Measurements from ENCODE around the gene PXMP4.

Gene PXMP4

DNA sequence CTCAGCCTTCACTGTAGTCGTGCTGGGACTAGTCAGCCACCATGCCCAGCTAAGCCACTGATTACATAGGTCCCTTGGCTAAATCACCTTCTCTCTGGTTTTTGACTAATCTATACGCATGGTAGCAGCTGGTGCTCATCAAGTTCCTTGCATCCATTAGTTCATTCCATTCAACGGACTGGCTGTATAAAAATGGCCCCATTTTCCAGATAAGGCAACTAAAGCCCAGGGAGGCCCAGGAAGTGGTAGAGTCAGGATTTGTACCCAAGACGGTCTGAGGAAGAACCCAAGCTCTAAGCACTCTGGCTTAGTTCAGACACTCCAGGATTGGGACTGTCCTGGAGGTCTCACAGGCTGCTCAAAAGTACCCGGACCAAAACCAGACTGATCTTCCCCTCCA lies 38.8 kb downstream of the PXMP4 start:
- no peak for DNase-seq

DNA sequence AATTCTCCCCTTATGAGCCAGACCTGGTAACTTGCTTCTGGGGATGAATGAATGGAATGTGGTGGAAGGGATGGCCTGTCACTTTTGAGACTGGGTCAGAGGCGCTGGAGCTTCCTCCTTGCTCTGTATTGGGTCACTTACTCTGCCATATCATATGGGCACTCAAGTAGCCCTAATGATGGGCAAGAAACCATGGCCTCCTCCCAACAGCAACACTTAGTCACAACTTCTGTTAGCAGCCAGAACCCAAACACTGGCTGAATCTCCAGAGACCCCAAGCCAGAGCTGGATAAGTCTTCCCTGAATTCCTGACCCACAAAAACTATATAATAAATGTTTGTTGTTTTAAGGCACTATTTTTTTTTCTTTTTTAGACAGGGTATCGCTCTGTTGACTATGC lies 39.4 kb downstream of the PXMP4 start:
- no peak for DNase-seq

DNA sequence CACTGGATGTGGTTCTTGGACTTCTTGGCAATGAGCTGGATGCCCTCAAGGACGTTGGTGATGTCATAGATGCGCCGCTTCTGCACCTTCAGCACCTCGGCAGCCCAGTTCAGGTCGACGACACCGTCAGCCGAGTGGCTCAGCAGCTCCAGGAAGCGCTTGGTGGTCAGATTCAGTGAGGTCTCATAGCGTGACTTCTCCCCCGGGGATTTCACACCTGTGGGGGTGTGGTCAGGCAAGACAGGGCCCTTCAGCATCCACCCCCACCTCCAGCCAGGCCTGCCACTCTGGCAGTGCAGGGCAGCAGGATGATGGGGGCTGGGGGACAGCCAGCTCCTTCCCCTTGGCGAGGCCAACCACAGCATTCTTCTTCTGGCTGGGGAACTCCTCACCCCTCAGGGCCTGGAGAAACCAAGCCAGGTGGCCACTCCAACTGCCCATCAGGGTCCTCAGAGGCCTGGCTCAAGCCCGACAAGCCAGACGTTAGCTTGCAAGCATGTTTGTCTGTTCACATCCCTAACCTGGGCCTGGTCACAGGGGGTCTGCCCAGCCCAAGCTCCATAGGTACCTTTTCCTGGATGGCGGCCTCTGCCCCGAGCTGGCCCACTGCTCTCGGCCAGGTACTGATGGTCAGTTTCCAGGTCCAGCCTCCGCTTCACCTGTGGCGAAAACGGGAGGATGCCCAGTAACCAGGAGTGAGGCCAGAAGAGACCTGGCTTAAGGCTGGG lies 40.2 kb downstream of the PXMP4 start:
- no peak for DNase-seq

DNA sequence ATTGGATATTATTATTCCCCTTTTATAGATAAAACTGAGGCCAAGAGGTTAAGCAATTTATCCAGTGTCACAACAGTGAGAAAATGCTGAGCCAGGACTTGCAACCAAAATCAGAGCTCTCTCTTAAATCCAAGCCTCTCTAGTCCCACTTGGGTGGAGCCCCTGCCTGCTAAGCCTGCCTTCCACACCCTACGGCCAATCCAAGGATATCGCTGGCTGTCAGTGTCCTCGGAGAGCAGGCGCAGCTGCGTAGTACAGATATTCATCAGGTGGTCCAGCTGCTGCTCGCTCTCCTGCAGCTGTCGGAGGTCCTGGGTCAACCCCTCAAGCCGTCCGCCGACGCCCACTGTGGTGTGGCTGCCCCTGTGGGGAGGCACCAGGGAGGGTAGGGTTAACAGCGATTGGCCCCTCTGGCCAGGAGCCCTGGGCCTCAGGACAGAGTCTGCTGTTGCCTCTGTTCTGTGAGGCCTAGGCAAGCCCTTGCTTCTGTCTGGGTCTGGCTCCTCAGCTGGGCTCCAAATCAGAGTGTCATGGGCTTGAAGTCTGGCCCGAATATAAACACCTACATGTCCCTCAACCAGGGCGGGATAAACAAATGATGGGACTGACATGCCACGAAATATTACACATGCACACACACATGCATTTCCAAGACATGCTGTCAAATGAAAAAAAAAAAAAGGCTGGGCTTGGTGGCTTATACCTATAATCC lies 42.0 kb downstream of the PXMP4 start:
- no peak for DNase-seq

DNA sequence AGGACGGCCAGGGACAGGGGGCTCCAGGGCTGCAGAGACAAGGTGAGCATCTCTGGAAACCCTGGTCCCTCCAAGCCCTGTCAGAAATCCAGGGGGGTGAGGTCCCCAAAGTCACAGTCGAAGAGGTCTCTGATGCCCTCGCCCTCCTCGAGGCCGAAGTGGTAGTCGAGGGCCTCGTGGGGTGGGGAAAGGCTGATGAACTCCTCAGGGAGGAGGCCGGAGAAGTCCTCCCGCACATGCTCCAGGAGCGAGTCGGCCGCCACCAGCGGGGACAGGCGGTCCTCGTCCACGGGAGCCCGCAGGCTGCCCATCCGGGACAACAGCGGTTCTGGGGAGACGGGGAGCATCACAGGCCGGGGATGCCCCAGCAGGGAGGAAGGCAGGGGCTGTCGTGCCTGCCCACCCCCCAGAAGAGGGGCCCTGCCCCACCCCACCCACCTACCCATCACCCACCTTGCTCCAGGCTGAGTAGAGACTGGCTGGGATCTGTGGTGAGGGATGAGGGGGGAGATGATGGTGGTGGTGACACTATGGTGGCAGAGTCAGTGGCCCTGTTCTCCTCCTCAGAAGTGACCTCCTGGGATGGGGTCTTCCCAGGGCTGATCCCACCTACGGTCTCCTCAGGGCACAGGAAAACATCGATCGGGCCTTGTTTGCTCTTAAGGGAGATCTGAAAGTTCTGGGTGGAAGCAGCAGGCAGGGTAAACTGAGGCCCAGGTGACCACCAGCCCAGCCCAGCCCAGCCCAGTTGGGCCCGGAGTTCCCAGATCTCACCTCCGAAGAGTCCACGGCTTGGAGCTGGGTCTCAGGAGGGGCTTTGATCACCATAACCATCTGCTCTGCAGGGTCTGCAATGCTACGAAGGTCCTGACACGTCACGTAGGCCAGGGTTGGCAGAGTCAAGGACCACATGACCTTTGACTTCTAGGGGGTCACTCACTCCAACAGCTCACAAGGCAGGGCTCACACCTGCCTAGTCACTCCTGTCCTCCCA lies 43.2 kb downstream of the PXMP4 start:
- DNase-seq: no peak

DNA sequence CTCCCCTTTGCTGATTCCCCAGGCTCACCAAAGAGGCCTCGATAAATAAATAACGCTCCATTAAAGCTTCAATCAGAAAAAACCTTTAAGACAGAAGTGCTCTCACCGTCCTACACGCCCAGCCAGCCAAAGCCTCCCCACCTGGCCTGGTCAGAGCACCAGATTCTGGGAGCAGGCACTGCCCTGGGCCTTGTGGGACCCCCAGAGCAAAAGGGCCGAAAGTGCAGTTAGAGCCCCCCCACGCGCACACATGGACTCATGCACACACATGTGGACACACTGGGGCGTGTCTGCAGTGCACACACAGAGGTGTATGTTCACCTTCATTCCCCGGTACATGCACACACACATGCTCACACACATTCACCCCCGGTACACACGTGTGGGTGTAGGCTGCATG lies 44.0 kb downstream of the PXMP4 start:
- DNase-seq: no peak

DNA sequence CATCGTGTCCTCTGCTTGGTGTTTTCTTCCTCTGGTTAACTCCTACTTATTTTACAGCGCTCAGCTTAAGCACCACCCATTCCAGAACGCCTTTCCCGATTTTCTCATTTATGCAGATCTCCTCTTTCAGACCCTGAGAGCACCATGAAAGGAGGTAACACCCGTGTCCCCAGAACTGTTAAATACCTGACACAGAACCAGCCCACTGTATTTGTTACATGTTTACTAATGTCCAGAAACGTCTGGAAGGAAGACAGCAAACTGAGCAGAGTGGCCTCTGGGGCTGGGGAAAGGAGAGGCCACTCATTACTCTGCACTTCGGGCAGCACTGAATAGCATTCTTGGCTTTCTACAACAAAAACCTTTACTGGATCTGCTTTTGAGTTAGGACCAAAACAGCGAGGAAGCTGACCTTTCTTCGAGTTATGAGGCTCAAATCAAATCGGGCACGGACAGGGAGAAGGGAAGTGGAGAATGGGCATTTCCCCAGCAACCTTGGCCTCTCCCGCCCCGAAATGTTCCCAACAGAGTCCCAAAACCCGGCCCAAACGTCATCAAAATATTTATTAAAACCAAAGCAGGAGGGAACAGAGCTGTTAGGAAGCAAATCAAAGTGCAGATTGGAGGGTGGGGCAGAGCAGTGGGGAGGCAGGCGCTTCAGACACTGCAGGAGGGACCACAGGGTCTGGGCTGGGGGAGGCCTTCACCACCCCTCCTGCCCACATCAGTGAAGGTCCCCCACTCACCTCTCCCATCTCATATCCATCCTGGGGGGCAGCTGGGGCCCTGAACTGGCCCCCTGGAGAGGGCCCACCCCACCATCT lies 44.8 kb downstream of the PXMP4 start:
- no peak for DNase-seq

DNA sequence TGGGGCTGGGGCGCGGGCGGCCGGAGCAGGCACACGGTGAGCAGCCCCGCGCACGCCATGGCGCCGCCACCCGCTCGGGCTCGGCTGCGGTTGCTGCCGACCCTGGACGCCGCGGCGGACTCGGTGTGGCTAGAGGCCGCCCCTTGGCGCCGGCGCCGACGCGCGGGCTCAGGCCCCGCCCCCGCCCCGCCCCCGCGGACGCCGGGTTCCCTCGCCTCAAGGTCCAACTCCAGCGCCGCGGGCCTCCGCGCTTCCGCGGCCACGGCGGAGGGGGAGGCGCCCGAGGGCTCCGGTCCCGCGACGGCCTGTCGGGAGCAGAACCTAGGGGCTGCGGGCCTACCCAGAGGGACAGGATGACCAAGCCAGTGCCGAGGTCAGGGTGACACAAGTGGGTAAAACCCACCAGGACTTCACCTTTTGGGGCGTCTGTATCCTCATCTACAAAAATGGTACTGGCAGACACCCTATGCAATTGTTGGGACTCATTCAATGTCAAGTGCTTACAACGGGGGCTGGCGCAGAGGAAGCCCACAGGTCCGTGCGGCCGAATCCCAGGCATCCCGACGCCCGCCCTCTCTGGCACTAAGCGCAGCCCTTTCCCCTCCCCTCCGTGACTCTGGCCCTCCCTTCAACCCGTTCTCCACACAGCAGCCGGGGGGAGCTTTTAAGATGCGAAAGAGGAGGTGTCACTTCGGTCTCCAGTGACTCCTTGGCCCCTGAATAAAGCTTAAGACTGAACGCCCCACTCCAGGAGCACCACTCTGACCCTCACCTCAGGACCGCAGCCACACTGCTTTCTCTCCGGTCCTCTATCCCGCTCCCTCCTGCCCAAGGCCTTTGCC lies 45.6 kb downstream of the PXMP4 start, which contains the start of gene NECAB3:
Gene NECAB3 (minus strand): TSS at position 135 of the 842 bp plus-strand sequence. CDS start 76 bp downstream, at position 59.
- DNase-seq: no peak

DNA sequence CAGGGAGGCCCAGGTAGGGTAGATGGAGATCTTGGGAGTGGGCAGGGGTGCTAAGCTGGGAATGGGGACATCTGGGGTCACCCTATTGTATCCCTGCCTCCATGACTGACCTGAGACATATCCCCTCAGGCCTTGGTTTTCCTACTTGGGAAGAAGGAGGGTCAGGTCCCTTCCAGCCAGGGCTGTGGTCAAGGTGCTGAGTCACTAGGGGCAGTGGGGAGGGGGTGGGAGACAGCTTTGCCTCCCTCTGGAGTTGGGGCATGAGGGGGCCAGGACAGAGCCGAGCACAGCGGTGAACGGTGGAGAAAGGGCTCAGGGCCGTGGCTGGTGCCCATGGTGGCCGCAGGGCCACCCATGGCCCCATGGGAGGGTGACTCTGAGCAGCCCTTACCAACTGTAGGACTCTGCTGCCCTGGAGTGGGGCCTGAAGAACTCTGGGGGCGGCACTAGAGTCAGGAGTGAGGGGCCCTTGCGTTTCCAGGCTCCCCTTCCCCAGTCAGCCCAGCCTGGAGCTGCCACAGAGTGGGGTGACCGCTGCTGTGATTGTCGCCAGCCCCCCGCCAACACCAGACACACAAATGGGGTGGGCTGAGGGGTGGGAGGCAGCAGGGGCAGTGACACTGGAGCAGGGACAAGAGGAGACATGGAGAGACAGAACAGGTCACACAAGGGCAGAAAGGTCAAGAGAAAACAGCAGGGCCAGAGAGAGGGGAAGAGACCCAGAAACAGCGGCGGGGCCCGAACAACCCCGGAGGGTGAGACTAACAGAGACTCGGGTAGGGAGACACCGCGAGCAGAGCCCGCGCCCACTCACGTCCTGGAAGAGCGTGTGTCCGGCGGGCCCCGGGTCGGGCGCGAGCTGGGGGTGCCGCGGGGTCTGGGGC lies 46.5 kb downstream of the PXMP4 start:
- DNase-seq: no peak

DNA sequence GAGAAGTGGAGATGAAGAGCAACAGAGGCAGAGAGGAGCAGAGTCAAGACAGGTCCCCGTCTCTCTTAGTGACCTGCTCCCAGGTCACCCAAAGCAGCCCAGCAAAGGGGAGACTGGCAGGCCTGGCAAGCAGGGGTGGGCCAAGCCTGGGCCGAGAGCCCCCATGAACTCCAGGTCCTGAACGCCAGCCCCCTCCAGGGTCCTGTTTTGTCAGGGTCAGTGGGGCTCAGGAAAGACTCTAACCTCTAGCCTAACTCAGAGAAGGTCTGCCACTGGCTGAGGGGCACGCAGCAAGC lies 47.0 kb downstream of the PXMP4 start:
- DNase-seq: no peak

DNA sequence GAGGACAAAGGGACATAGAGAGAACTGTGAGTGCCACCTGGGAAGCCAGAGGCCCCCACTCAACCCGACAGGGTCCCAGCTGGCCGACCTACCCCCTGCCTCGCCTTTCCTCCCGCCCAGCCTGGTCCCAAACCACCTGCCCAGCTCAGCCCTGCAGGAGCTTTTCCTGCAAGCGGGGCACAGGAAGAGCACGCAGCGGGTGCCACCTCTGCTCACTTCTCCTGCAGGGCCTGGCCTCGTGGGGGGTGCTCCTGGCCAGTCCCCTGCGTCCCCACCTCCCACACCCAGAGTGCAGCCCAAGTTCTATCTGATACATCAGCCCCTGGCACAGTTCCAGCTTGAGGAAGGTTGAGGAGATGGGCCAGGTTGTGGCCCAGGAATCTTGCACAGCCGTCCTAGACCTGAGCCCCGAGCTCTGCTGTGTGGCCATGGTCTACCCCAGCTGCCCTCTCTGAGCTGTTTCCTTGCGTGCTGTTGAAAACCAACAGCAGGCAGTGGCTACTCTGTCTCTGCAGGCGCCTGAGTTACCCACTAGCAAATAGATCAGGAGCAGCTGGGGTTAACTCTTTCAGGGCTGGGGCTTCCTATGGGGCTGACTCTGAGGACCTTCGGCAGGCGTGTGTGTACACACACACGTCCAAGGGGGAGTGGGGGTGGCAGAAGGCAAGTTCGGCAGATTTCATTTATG lies 47.5 kb downstream of the PXMP4 start:
- no peak for DNase-seq

DNA sequence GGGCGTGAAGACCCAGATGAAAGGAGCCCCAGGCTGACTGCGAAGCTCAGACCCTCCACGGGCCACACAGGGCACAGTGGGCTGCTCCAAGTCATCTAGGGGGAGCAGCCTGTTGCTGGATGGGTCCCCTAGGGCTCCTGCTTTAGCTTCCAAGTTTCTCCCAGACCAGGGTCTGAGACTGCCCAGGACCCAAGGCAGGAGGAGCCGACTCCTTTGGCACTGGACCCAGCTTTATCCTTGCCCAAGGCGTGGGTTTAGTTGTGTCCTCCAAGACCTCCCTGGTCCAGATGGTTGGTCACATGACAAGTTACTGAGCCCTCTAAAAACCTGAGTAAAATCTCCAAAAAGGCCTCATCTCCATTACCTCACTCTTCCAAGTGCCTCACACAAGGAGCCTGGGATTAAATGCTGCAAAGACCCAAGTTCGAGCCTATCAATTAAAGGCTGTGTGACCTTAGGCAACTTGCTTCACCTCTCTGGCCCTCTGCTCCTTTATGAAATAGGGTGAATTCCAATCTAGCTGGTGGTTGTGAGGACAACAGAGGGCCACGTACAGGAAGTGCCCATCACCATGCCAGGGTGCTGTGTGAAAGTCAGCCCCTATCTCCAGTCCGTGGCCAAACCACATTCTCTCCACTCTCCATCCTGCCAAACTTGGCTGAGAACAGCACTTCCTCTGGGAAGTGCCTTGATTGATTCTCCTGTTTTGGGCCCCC lies 48.4 kb downstream of the PXMP4 start:
- no peak for DNase-seq

DNA sequence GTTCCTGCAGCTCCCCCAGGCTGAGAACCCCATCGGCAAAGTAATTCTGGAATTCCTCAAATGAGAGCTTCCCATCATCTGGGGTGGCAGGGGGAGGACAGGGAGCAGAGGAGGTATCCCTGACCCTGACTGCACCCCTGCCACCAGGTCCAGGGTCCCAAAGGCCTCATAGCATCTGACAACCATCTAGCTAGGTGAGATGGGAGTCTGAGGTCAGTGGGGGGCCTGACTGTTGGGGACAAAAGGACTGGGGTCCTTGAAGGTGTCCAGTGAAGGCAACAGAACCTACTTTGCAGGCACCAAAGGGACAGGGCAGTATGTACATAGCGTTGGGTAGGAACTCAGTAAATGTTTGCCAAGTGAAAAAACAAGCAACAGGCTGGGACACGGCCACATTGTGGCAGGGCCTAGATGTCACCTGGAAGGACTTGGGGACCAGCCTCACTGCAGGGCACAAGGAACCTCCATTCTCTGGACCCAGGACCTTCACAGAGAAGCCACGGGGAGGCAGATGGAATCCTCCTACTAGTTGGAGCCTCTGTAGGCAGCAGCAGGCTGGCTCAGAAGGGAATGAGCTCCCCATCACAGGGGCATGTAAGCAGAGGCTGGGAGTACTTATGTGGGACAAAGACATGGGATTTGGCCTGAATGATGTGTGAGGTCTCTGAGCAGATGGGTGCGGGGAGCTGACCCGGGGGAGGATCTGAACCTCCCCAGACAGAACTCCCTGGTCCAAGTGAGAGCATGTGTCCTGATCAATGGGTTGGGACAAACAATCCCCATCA lies 49.2 kb downstream of the PXMP4 start:
- no peak for DNase-seq

DNA sequence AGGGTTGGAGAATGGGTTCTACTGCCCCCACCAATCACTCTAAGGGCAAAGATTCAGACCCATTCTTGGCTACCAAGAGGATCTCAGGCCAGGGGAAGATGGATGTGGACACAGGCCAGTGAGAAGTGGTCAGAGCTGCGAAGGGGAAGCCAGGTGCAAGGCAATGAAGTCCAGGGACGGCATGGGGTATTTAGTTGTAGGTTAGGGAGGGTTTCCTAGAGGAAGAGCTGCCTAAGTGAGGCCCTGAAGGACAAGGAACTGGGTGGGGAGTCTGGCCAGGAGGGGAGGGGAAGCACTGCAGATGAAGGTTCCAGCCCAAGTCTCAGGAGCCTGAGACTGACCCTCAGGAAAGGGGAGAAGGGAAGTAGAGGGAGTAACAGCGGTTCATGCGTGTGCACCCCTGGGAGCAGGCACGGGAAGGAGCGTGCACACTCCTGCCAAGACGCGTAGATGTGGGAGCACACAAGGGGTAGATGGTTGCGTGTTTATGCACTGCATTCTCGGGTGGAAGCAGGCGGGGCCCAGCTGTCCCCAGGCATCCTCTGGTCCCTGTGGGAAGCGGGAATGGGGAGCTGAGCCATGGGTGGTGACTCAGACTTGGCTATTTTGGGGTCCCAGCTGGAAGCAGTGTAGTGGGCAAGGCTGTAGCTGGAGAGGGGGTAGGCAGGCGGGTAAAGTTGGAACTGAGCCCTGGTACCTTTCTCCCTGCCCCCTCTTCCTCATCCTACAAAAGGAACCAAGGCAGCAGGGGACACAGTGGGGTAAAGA lies 50.1 kb downstream of the PXMP4 start:
- no peak for DNase-seq

DNA sequence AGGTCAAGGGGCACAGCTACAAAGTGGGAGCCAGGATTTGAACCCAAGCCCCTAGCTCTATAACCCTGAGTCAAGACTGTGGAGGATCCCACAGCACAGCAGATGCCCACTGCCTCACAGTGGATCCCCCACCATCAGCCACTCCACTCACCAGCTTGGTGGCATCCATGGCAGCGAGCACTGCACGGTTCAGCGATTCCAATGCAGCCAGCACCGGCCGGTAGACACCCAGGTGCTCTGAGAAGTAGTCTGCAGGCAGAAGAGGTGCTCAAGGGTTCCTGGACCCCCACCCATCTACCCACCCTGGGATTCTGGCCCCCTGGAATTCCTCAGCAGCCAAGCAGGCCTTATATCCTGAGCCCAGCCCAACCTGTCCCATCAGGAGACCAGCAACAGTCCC lies 50.9 kb downstream of the PXMP4 start:
- DNase-seq: no peak

DNA sequence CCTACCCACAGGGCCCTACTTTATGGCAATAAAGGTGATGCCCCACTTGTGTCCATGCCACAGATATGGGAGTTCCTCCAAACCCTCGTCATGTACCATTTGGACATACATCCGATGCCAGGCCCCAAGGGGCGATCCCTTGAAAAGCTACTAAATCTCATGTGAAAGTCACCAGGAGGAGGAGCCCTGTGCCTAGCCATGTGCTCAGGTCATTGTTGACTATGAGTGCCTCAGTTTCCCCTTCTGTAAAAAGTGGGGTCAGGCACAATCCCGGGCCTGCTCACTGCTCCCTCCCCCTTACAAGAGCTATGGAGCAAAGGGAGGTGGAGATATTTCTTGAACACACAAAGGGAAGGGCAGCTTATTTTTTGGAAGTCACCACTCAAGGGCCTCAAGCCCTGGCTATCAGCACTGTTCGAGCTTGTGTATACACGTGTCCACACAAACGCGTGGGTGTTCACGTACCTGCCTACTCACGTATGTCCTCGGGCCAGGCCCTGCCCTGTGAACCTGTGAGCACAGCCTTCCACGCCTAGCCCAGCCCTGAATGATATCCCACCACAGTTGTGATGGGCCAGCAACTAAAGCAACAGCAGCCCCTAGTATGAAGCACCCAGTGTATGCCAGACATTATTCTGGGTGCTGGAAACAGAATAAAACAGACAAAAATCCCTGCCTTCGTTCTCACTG lies 51.5 kb downstream of the PXMP4 start:
- DNase-seq: no peak
